RWPE2 (cell line): ENCODE measurements around the gene TMEM258.

Source experiments
- ATAC-seq: fragments of 200-7000 bp; cut with Tn5 transposase; 3 replicates; pipeline ENCODE4 v1.9.1; 2021; ENCODE audit warnings: low read depth
- DNase-seq: peaks from one replicate; pipeline ENCODE4 v3.0.0-alpha.2; 2020; ENCODE audit warnings: low spot score
- H3K27ac ChIP-seq: fragments of 450-650 bp; 2 replicates; pipeline ENCODE4 v1.5.1; 2017; ENCODE audit warnings: mild to moderate bottlenecking; ENCODE audit not compliant: poor library complexity, severe bottlenecking
- H3K27me3 ChIP-seq: fragments of 250-450 bp; sonication (Bioruptor Pico); 2 replicates; pipeline ENCODE4 v1.5.1; 2021; ENCODE audit warnings: mild to moderate bottlenecking, moderate library complexity; ENCODE audit not compliant: insufficient read depth, poor library complexity, severe bottlenecking
- H3K36me3 ChIP-seq: fragments of 250-450 bp; sonication (Bioruptor Pico); 2 replicates; pipeline ENCODE4 v1.5.1; 2020; ENCODE audit warnings: low read depth, mild to moderate bottlenecking, moderate library complexity
- H3K4me1 ChIP-seq: fragments of 250-450 bp; sonication (Bioruptor Pico); 2 replicates; pipeline ENCODE4 v1.5.1; 2021; ENCODE audit warnings: mild to moderate bottlenecking, moderate library complexity; ENCODE audit not compliant: insufficient read depth, poor library complexity, severe bottlenecking
- H3K4me3 ChIP-seq: fragments of 250-450 bp; sonication (Bioruptor Pico); 2 replicates; pipeline ENCODE4 v1.5.1; 2021; ENCODE audit warnings: mild to moderate bottlenecking, moderate library complexity; ENCODE audit not compliant: severe bottlenecking
- H3K9me3 ChIP-seq: fragments of 250-450 bp; sonication (Bioruptor Pico); 2 replicates; pipeline ENCODE4 v1.5.1; 2021; ENCODE audit warnings: mild to moderate bottlenecking, moderate library complexity; ENCODE audit not compliant: severe bottlenecking
- CTCF ChIP-seq: fragments of 450-650 bp; IDR thresholded peaks from one replicate; pipeline ENCODE4 v1.5.1; 2017; ENCODE audit warnings: mild to moderate bottlenecking, moderate library complexity; ENCODE audit not compliant: poor library complexity, severe bottlenecking

TMEM258 gene

DNA sequence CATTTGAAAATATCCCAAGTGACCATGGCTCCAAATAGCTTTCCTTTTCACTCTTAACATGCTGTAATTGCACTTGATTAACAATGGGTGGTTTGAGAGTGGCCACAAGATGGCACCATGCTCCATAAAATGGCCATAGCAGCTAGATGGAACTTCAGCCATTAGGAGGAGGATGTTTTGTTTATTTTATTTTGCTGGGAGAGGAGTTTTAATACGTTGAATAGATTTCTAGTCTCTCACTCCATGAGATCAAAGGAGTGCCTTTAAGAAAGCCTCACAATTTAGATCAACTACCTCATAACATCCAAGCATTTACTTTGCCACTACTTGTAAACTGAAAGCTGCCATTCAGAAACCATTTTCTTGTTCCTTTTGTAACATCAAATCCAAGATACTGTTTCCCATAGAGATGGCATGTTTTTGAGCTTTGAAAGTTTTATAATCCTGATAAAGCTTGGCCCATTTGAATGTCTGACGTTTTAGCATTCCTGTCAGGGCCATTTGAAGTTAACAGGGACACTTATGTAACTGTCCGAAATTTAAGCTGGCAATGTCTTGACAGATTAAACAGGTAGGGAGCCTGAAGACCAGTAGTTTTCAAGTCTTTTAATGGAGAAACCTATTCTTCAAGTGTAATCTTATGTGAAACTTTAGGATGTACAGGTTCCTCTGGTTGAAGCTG, 5.0 kb upstream of the TMEM258 start:
- peak; percentile 90 for TF ChIP-seq CTCF
- H3K27ac ChIP-seq, result no peak overlapping the region
- no peak overlapping the region for H3K4me3 ChIP-seq
- H3K36me3 ChIP-seq, result peaks cover 74% of the 10 kb centered on the region
- DNase-seq (no peak), ATAC-seq (peak; percentile 35; the same call in 2 of the 3 replicates)
- H3K4me1 ChIP-seq, result peaks cover 10% of the 10 kb centered on the region
- no peaks in the 10 kb centered on the region for H3K27me3 ChIP-seq
- no peaks in the 10 kb centered on the region for H3K9me3 ChIP-seq

DNA sequence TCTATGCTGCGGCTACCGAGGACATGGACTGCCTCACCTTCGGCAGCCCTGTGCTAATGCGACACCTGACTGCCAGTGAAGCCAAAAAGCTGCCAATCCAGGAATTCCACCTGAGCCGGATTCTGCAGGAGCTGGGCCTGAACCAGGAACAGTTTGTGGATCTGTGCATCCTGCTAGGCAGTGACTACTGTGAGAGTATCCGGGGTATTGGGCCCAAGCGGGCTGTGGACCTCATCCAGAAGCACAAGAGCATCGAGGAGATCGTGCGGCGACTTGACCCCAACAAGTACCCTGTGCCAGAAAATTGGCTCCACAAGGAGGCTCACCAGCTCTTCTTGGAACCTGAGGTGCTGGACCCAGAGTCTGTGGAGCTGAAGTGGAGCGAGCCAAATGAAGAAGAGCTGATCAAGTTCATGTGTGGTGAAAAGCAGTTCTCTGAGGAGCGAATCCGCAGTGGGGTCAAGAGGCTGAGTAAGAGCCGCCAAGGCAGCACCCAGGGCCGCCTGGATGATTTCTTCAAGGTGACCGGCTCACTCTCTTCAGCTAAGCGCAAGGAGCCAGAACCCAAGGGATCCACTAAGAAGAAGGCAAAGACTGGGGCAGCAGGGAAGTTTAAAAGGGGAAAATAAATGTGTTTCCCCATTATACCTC, 3.6 kb upstream of the TMEM258 start:
- no peaks in the 10 kb centered on the region for H3K27me3 ChIP-seq
- no peaks in the 10 kb centered on the region for H3K9me3 ChIP-seq
- DNase-seq (no peak), ATAC-seq (no peak)
- no peak overlapping the region for H3K27ac ChIP-seq
- H3K4me1 ChIP-seq, result peaks cover 10% of the 10 kb centered on the region
- peaks cover 62% of the 10 kb centered on the region for H3K36me3 ChIP-seq
- TF ChIP-seq CTCF, result no peak
- no peak overlapping the region for H3K4me3 ChIP-seq

DNA sequence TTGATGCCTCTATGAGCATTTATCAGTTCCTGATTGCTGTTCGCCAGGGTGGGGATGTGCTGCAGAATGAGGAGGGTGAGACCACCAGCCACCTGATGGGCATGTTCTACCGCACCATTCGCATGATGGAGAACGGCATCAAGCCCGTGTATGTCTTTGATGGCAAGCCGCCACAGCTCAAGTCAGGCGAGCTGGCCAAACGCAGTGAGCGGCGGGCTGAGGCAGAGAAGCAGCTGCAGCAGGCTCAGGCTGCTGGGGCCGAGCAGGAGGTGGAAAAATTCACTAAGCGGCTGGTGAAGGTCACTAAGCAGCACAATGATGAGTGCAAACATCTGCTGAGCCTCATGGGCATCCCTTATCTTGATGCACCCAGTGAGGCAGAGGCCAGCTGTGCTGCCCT, 3.1 kb upstream of the TMEM258 start:
- no peak overlapping the region for H3K4me3 ChIP-seq
- H3K4me1 ChIP-seq, result peaks cover 10% of the 10 kb centered on the region
- DNase-seq (no peak), ATAC-seq (no peak)
- TF ChIP-seq CTCF, result no peak
- peaks cover 58% of the 10 kb centered on the region for H3K36me3 ChIP-seq
- H3K27ac ChIP-seq, result no peak overlapping the region
- no peaks in the 10 kb centered on the region for H3K9me3 ChIP-seq
- no peaks in the 10 kb centered on the region for H3K27me3 ChIP-seq

- Histone ChIP-seq H3K27ac (no peak overlapping the region), H3K4me1 (peaks cover 10% of the 10 kb centered on the region), H3K36me3 (peaks cover 61% of the 10 kb centered on the region), H3K27me3 (no peaks in the 10 kb centered on the region), H3K9me3 (no peaks in the 10 kb centered on the region), H3K4me3 (no peak overlapping the region)
- no peak for TF ChIP-seq CTCF
- DNase-seq (no peak), ATAC-seq (no peak)
Measured at GRCh38 chr11:61794579-61794978, 2.2 kb upstream of the TMEM258 start.

DNA sequence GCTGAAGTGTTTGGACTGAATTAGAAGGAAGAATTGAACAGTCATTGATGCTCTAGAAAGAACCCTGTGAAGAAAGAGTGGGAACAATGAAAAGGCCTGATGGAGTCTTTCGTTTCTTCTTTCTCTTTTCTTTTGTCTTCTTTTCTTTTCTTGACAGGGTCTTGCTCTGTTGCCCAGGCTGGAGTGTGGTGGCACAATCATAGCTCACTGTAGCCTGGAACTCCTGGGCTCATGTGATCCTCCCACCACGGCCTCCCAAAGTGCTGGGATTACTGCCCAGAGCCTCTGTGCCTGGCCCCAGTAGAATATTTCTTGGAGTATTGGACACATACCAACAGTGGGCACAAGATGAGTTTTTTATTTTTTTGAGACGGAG, 1.4 kb upstream of the TMEM258 start:
- no peak for DNase-seq
- Histone ChIP-seq H3K27me3 (no peaks in the 10 kb centered on the region), H3K9me3 (no peaks in the 10 kb centered on the region), H3K4me1 (peaks cover 10% of the 10 kb centered on the region), H3K27ac (peak overlapping the region; percentile 79), H3K4me3 (peak overlapping the region; percentile 66), H3K36me3 (peaks cover 65% of the 10 kb centered on the region)
- ATAC-seq, result no peak
- TF ChIP-seq CTCF, result no peak
